GM20000 (cell line): ENCODE results near the gene COPZ2.
"Not testable (repeated sequence)": the region's sequence is repeated elsewhere in the genome, so short reads cannot be mapped to it uniquely, and the experiment has no call there.

ENCODE experiments used
- DNase-seq: peaks from one replicate; pipeline ENCODE4 v3.0.0; 2012; ENCODE audit warnings: low spot score
- TF ChIP-seq, protein P1 (sequence below): IDR thresholded peaks from 2 replicates; pipeline ENCODE4 v1.5.1; 2012; ENCODE audit warnings: mild to moderate bottlenecking, control low read depth; ENCODE audit errors: extremely low read depth, missing control alignments

COPZ2 gene, protein sequence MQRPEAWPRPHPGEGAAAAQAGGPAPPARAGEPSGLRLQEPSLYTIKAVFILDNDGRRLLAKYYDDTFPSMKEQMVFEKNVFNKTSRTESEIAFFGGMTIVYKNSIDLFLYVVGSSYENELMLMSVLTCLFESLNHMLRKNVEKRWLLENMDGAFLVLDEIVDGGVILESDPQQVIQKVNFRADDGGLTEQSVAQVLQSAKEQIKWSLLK

DNA sequence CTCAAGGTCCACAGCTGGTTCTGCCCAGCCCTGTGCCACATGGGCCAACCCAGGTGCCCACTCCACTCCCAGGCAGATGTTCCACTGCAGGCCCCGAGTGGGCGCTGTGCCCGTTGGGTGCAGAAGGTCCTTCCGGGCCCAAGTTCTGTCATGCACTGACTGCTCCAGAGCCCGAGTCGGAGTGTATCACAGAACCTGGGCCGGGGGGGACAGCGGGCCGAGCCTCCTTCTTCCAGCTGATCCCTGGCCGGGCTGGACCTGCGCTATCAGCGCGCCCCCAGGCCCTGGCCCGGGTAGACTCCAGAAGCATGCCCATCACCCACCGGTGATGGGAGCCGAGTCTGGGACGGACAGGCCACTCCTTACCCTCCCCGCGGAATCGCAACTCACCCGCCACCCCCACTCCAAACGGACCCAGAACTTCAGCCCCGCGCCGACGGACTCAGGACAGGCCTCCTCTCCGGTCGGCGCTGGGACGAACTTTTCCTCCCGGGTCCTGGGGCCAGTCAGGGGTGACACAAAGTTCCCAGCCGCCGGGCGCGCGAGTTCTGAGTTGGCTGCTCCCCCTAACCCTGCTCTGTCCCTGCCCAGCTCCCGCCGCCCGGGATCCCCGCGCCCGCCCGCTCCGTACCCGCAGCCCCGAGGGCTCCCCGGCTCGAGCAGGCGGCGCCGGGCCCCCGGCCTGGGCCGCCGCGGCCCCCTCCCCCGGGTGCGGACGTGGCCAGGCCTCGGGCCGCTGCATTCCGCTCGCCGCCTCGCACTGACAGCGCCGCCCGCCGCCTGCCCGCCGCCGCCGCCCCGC is at the start of gene COPZ2:
TSS of gene COPZ2 (minus strand) at position 762 of the 802 bp plus-strand sequence. CDS start at position 742, 20 bp downstream.
- TF ChIP-seq, protein P1, sequence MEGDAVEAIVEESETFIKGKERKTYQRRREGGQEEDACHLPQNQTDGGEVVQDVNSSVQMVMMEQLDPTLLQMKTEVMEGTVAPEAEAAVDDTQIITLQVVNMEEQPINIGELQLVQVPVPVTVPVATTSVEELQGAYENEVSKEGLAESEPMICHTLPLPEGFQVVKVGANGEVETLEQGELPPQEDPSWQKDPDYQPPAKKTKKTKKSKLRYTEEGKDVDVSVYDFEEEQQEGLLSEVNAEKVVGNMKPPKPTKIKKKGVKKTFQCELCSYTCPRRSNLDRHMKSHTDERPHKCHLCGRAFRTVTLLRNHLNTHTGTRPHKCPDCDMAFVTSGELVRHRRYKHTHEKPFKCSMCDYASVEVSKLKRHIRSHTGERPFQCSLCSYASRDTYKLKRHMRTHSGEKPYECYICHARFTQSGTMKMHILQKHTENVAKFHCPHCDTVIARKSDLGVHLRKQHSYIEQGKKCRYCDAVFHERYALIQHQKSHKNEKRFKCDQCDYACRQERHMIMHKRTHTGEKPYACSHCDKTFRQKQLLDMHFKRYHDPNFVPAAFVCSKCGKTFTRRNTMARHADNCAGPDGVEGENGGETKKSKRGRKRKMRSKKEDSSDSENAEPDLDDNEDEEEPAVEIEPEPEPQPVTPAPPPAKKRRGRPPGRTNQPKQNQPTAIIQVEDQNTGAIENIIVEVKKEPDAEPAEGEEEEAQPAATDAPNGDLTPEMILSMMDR = peak; percentile 69
- DNase-seq = peak; percentile 74

DNA sequence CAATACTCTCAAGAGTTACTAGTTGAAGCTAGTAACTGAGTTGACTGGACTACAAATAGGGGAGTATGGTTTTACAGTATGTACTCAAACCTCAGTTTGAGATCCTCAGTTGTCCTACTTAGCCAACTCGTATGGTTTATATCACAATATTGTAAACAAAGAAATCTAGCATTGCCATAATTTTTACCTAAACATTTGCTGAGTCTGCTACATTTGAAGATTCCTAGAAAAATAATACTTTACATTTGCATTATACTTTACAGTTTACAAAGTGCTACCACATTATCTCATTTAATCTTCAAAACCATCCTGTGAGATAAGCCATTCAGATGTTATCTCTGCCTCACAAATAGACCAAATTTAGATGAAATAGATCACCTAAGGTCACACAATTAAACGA is 47.3 kb upstream of the COPZ2 start:
- DNase-seq = no peak
- TF ChIP-seq, protein P1 = no peak

DNA sequence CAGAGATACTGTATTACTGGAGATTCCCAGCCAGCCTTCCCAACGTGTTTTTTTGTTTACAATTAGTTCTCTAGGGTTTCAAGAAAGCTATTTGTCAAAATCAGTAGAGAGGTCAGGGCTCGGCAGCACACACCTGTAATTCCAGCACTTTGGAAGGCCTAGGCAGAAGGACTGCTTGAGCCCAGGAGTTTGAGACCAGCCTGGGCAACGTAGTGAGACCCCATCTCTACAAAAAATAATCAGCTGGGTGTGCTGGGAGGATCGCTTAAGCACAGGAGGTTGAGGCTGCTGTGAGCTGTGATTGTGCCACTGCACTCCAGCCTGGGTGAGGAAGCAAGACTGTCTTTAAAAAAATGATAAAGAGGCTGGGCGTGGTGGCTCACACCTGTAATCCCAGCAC is 44.3 kb upstream of the COPZ2 start:
- DNase-seq = no peak
- TF ChIP-seq, protein P1 = no peak

DNA sequence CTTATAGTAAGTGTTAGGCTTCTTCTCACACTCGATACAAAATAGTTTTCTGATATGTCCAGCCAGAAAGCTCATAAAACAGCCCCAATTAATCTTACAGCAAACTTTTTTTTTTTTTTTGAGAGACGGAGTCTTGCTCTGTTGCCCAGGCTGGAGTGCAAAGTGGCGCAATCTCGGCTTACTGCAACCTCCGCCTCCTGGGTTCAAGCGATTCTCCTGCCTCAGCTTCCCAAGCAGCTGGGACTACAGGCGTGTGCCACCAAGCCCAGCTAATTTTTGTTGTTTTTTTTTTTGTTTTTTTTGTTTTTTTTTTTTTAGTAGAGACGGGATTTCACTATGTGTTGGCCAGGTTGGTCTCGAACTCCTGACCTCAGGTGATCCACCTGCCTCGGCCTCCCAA is 39.6 kb upstream of the COPZ2 start:
- not testable (repeated sequence) for DNase-seq

DNA sequence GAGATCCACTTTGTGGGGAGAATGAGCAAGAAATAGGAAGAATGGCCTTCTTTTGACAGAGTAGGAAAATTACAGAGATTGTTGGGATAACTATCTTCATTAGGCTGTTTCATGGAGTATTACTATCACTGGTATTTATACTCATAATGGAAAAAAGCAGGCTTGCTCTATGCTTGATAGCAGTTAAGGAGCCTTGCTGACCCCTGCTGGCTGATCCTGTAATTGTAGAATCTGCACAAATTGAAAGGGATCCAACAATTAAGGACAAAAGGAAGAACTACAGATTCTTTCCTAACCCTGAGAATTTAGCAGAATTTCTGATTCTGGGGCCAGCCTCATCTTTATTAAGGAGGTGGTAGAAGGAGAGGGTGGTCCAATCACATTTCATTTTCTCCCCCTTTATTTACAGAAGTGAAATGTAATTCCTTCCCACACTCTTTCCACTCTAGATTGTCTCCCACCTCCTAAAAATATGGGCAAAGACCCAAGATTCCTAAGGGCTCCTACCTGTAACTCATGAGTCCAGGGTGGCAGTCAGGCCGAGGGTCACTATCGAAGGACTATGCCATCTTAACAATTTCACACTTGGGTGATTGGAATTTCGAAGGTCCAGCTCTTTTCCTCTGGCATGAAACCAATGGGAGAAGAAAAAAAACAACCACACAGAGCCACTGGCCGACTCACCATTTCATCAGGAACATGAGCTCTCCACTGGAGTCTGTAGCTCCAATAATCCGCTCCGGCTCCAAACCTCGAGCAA is 36.9 kb upstream of the COPZ2 start:
- peak; percentile 49 for DNase-seq
- TF ChIP-seq, protein P1 = peak; percentile 74

DNA sequence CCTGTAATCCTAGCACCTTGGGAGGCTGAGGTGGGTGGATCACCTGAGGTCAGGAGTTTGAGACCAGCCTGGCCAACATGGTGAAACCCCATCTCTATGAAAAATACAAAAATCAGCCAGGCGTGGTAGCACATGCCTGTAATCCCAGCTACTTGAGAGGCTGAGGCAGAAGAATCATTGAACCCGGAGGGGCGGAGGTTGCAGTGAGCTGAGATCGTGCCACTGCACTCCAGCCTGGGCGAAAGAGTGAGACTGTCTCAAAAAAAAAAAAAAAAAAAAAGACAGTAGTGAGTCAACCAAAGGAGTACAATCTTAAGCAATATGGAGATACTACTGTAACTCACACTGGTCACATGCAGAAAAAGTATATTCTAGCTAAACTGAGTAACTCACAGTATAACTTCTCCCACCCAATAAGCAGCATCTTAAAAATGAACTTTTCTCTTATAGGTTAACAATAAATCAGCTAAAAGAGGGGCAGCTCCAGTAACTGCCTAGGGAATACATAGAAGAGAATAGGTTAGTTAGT is 36.0 kb upstream of the COPZ2 start:
- DNase-seq = not testable (repeated sequence)

DNA sequence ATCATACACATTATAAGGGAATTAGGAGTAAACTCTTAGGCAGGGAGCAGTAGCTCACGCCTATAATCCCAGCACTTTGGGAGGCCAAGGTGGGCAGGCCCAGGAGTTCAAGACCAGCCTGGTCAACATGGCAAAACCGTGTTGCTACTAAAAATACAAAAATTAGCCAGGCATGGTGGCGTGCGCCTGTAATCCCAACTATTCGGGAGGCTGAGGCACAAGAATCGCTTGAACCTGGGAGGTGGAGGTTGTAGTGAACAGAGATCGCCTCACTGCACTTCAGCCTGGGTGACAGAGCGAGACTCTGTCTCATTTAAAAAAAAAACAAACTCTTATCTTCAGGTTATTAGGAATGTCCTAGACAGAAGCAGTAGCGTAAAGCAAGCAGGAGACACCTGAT is 35.2 kb upstream of the COPZ2 start:
- not testable (repeated sequence) for DNase-seq

DNA sequence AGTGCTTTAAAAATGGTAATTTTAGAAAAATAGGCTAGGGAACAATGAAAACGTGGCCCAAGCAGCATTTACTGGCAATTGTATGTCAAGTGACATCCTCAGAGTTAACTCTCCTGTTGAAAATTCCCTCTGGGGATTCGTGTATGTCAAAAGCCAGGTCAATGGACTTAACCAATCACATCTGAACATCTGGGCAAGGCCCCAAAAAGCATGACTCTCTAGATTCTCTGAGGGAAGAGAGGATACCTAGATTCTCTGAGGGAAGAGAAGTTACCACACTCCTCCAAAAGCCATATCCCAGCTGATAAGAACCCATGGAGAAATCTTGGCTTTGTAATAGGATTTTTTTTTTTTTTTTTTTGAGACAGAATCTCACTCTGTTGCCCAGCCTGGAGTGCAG is 34.1 kb upstream of the COPZ2 start:
- TF ChIP-seq, protein P1 = no peak
- DNase-seq = no peak
